Endometrium (tissue), 2 donors: ENCODE data around the gene MAN1A1.

Source experiments
- FAIRE-seq: peaks from 2 replicates; lab custom pipeline; 2012; peaks lifted over from hg19 to GRCh38; lab: Jason Lieb, UNC
- donor health status: control.
- donor health status: control.

Gene MAN1A1

DNA sequence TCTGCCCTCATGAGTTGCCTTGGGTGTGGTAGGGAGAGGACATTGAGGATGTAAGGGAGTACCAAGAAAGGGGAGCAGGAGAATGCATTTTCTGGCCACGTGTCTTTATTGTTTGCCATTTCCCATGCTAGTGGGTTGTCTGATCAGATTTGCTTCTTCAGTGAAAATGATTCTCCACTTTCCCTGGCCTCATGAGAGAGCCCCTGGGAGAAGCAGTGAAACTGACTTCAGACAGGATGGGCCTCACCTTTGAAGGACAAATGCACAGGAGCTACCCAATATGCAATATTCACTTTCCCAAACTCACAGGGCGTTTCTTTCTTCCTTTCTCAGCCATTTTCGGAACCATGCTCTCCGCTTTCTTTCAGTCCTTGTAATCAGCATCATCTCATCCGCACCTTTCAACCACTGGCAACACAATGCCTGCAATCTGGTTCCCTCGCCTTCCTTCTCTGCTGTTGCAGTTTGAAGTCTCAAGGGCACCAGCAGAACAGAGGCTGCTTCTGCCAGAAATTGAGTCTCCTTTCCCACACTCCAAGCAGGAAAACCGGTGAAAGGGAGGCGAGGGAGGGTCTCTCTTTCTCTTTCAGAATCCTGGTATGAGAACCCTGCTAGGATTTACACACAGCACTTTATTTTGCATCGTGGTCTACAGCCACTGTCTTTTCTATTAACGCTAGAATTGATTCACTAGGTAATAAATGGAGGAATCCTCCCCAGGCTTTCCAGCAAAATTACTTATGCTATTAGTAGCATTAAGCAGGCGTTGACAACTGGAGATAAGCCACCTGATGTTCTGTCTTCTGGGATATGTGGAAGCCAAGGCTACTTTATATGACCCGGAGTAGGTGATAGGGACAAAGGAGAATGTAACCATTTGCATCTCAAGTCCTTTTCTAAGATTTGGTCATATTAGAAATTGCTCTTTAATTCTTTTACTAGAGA lies 209.1 kb downstream of the MAN1A1 start:
- no peak for FAIRE-seq

DNA sequence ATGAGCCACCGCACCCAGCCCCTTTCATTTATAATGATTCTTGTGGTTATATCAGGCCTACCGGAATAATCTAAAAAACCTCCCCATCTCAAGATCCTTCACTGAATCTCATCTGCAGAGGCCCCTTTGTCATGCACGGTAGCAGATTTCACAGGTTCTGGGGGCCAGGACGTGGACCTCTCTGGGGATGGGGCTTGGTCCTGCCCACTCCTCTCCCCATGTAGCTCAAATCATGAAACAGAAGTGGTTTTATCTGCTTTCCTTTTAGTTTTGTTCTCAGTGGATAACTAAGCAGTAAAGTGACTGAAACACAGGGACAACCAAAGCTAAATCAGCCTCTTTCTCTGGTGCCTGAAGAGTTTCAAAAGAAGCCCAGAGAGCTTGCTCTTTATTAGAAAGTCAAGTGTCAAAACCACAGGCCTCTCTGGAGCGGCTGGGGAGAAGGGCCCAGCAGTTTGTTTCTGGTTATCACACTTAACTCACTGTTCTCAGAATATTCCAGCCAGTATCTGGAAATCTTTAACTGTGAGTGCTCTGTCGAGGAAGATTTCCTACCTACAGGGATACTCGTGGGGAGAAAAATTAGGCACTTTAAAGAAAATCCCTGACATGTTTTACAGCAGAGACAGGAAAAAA lies 210.5 kb downstream of the MAN1A1 start:
- FAIRE-seq, result no peak

DNA sequence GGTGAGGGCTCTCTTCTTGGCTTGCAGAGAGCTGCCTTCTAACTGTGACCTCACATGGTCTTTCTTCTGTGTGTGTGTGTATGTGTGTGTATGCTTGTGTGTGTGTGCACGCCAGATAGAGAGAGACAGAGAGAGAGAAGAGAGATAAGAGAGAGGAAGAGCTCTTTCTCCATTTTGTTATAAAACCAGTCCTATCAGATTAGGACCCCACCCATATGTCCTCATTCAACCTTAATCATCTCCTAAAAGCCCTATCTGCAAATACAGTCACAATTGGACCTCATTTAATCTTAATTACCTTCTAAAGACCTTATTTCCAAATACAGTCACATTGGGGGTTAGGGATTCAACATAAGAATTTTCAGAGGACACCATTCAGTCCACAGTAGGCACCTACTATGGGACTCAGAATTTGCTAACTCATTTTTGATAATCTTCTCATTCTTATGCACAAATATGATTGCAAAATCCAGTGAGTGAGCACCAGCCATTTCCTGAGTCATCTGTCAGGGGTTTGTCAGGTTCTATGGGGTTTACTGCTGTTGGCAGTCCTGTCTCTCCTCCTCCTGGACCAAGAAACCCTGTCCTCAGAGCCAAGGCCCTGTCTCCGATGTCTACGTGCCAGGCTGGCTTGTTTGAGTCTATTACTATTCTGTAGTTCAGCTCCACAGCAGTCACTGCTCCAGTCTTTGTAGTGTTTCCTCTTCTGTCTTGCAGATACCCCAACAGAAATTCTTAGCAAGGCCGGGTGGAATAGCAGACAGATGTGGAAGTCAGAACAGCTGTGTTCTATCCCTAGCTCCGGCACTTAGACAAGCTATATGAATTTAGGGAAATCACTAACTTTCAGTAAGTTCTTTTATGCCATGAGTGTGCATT lies 212.1 kb downstream of the MAN1A1 start:
- FAIRE-seq, result no peak

DNA sequence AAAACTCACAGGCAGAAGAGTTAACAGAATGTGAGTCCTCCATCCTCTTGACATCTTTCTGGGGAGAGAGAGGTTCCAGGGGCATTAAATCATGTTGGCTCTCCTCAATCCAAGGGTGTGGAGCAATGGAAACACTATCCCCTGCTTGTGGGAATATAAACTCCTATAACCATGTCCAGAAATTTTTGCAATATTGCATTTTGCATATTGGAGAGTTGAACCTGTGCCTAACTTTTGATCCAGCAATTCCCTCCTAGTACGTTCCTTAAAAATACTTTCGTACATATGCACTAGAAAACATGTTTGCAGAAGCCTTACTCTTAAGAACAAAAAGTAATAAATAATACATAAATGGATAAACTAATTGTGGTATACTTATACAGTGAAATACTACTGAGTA lies 214.8 kb downstream of the MAN1A1 start:
- FAIRE-seq, result no peak

DNA sequence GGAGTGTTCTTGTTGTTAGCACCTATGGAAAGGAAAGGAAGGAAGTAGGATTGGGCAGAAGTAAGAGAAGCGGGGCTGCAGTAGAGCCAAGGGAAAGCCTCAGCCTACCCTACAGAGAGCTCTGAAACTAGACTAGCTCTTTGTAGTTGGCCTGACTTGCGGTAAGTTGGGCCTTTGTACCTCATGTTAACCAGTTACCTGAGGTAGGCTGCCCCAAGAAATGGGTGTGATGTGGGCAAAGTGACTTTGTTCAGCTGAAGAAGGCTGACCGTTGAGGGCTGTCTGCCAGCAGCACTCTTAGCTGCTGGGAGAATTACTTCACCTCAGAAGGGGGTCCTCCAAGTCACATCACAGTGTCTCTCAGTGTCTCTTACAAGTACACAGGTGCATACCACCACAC lies 216.2 kb downstream of the MAN1A1 start:
- no peak for FAIRE-seq

DNA sequence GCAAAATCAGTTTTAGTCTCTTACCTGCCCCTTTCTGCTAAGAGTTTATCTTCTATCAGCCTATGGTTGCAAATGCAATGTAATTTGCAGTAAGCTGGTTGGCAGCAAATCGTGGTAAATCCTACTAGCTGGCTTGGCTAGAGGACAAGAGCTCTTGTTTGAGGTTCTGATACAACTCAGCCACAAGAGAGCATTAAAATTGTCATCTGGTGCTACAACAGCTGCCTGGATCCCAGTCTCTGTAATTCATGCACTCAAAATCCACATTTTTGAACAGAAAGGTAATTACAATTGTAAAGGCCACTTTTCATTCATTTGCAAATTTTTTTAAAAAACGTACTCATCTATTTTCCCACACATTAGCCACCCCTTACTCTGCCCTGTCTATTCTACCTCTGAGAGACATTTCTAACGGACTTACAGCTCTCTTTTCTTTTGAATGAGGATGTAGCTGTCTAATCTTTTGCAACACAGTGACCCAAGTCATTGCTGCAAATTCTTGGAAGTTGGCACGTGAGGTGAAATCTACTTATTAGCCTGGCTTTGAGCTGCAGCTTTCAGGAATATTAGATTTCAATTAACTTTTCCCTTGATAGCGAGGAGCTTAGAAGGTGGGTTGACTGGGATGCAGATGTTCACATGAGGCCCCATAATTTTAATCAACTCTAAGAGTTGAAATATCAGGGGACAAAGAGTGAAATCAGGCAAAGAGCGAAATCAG lies 217.1 kb downstream of the MAN1A1 start:
- FAIRE-seq, result no peak

DNA sequence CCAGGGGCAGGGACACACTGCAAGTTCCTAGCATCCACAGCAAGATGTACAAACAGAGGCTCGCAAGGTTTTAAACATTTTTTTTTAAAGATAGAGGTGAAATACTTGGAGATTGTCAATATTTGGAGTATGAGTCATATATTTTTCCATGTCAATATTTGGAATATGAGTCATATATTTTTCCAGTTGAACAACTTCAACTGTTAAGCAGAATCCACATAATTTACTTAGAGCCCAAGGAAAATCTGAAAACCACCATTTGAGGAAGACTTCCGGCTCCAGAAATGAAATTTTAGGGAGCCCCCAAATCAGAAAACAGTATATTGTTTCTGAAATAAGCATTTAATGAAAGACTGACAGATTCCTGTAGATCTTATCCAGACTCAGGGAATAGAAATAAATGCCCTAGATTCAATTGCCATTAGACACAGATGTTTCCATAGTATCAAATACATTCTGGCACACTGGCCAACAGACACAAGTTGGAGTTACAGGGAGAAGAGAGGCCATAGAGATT lies 219.5 kb downstream of the MAN1A1 start:
- FAIRE-seq, result no peak

DNA sequence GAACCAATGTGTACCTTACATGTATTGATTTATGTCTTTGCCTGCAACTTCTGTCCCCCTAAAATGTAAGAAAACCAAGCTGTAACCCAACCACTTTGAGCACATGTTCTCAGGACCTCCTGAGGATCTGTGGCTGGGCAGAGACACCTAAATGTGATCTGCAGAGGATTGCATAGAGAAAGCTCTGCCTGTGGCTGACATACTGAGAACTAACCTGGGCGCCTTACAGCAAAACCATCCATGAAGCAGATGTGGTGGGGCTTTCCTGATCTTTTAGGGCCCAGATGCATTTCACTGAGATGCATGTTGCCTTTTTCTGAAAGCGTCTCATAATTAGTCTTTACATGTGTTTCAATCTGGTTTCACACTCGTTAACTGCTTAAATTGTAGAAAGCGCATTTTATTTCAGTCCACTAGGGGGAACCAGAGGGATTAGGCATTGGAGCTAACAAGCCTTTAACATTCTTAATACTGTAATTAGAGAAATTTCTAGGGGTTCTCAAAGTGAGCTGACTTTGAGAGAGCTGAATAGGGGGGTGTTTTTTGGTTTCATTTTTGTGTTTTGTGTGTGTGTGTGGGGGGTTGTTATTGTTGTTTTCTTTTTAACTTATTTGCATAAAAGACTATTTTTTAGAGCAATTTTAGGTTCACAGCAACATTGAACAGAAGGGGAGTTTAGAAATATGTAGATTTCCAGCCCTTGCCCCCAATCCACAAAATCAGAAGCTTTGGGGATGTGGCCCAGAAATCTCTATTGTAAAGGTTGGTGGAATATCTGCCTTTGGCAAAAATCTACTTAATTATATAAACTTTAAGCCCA lies 220.2 kb downstream of the MAN1A1 start:
- peak; percentile 74 for FAIRE-seq

DNA sequence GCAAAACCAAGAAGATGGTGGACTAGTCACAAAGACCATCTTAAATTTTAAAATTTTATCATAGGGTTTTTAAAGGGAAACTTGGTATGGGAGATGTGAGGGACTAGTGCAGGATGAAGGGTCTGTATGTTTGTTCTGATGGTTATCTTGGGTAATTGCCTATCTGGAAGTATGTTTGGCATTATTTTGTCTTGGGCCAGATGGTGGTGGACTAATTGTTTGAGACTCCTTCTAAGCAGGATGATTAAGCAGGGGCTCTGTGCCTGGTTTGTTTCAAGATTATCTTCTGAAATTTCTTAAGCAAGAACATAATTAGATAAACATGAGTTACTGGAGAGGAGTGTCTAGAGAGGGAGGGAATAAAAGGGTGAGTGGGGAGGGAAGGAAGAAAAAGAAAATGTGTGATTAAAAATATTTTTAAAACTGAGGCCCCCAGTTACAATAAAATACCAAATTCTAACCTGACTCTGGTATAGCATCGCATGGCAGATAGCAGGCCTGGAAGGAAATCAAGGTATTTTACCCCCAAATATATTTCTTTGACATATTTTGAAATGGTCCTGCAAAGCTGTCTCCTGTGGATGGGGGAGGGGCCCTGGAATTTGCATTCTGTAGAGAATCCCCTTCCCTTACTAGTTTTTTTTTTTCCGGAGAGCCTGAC lies 221.2 kb downstream of the MAN1A1 start:
- FAIRE-seq, result peak; percentile 94

DNA sequence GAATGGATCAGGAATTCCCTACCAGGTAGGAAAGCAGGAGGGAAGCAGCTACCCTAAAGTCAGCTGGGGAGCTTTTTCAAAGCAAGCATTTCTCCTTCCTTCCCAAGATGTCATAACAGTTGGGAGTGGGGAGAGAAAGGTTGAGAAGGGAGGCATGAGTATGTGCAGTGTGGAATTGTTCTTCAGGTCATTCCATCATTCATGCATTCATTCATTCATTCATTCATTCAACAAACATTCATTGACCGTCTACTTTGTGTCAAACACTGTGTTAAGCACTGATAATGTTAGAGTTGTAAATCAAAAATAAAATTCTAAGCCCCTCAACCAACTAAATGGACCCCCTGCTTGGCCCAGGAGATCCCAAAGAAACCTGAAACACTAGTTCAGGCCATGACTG lies 221.9 kb downstream of the MAN1A1 start:
- FAIRE-seq, result no peak
